ENCODE results near the gene GLYATL2.

- no peak for TF ChIP-seq CTCF (IDR thresholded peaks at IDR 0.05; ENCODE audit: low read depth, low read length)
- TF ChIP-seq EZH2phosphoT487 (IDR thresholded peaks at IDR 0.05; ENCODE audit: low read depth), result no peak
These were observed 36.1 kb upstream of the GLYATL2 start for GRCh38 chr11:58880625-58881024.
